ENCODE data around the gene AMFR.
"Not testable (repeated sequence)": the region's sequence is repeated elsewhere in the genome, so short reads cannot be mapped to it uniquely, and the experiment has no call there.

The AMFR gene

GRCh38 chr16:56387396-56387795, 37.9 kb downstream of the AMFR start:
- no peak for DNase-seq

DNA sequence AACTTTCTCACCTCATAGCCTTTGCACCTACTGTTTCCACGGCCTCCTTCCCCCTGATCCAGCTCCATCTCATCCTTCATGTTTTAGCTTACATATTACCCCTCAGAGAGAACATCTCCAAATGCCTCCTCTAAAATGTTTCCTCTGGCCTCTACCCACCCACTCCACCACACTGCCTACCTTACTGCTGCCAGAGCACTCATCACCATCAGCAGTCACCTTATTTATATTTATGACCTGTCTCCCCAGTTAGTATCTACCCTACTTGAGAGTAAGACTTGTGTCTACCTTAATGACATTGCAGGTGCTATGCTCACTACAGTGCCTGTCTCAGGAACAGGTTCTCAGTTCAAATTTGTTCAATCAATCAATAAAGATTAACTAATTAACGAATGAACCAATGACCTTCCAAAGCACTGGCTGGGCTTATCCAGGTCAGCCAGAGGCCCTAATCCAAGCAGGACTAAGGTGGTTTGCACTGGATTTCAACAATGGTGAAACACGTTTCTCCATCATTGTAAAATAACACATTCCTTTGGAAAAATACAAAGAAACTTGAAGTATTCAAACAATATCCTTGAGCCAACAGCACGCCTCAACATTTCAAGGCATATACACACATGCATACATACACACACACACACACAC, 41.1 kb downstream of the AMFR start:
- no peak for DNase-seq

DNA sequence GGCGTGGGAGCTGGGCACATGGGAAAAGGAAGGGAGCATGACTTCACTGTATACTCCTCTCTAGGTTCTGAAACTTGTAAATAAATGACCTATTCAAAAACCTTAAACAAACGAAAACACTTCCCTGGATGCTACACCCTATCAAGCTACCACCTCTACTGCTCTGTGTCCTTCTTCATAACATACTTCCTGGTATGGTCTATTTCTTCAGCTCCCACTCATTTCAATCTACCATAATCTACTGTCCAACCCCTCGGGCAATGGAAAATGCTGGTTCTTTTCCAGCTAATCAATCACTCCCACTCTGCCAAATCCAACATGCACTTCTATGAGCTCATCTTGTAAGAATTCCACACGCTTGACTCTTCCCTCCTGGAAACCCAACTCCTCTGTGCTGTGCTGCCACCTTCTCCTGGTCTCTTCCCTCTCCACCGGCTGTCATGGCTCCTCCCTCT, 42.4 kb downstream of the AMFR start:
- DNase-seq = no peak

DNA sequence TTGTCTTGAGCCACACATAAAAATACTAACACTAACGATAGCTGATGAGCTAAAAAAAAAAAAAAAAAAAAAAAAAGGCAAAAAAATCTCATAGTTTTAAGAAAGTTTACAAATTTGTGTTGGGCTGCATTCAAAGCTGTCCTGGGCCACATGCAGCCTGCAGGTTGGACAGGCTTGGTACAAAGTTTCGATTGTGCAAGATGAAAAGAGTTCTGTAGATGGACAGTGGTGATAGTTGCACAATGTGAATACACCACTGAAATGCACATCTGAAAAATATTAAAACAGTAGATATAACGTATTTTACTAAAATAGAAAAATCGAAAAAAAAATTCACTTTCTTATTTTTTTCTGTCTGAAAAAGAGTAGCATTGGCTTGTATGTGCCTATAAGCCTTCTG, 42.9 kb downstream of the AMFR start:
- no peak for DNase-seq

DNA sequence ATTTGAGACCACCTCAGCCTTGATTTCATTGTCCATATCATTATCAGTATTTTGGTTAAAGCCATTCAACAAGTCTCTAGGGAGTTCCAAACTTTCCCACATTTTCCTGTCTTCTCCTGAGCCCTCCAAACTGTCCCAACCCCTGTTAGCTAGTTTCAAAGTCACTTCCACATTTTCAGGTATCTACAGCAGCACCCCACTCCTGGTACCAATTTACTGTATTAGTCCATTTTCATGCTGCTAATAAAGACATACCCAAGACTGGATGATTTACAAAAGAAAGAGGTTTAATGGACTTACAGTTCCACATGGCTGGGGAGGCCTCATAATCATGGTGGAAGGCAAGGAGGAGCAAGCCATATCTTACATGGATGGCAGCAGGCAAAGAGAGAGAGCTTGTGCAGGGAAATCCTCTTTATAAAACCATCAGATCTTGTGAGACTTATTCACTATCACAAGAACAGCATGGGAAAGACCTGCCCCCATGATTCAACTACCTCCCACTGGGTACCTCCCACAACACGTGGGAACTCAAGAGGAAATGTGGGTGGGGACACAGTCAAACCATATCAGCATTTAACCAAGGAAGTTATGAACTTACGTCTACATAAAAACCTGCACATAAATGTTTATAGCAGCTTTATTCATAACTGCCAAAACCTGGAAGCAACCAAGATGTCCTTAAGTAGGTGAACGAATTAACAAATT, 44.4 kb downstream of the AMFR start:
- not testable (repeated sequence) for DNase-seq

DNA sequence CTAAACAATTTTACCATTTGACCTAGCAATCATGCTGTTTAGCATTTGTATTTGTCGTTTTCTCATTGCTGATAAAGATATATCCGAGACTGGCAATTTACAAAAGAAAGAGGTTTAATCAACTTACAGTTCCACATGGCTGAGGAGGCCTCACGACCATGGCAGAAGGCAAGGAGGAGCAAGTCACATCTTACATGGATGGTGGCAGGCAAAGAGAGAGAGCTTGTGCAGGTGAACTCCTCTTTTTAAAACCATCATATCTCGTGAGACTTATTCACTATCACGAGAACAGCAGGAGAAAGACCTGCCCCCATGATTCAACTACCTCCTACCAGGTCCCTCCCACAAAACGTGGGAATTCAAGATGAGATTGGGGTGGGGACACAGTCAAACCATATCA, 46.3 kb downstream of the AMFR start:
- DNase-seq = not testable (repeated sequence)

GRCh38 chr16:56375792-56376191, 49.6 kb downstream of the AMFR start:
- DNase-seq = not testable (repeated sequence)

DNA sequence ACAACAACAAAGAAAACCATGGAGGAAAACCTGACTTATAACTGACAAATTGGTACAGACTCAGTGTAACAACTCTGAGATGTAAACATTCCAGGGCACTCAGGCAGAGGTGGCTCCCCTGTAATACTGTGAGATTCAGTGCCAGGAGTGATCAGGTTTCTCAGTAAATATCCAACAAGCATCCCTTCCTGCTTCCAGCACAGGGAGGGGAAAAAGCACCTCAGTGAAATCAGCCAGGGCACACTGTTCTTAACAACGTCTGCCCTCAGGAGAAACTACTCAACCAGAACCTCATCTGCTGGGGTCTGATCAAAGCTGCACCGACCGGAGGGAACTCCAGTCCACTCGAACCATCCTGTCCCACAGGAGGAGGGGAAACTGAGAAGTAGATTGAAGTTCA, 52.3 kb downstream of the AMFR start:
- DNase-seq = no peak

- DNase-seq = no peak
Observed at GRCh38 chr16:56372013-56372634, 53.2 kb downstream of the AMFR start.

DNA sequence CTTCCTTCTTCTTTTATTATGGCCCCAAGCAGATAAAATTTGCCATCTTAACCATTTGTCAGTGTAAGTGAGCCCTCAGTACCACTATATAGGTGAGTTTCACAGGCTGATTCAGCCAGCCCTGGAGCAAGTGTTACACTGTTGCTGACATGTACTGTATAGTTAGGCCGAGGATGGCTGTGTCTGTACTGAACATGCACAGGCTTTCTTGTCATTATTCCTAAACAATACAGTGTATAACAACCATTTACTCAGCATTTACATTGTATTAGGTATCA, 53.7 kb downstream of the AMFR start:
- no peak for DNase-seq

- DNase-seq = no peak
Observed at GRCh38 chr16:56370875-56371659, 54.3 kb downstream of the AMFR start.

DNA sequence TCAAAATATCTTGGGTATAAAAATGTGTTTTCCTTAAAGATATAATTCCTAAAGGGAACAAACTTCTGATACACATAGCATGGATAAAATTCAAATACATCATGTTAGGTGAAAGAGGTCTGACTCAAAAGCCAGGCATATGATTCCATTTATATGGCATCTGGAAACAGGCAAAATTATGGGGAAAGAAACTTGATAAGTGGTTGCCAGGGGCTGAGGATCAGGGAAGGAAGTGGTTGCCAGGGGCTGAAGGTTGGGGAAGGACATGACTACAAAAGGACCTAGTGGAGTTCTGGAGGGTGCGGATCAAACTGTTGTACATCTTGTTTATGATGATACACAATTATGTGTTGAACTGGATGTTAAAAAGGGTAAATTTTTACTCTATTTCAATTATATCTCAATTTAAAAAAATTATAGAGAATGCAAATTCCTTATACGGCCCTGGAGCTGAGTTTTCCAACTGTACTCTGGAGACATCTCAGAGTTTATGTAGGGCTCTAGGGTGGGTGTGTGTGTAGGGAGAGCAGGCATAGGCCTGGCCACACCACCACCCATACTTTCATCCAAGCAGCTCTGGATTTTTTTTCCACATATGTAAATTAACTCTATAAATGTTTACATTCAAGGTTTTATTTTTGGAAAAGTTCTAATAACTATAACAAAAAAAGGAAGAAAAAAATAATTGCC, 55.0 kb downstream of the AMFR start:
- DNase-seq = no peak

DNA sequence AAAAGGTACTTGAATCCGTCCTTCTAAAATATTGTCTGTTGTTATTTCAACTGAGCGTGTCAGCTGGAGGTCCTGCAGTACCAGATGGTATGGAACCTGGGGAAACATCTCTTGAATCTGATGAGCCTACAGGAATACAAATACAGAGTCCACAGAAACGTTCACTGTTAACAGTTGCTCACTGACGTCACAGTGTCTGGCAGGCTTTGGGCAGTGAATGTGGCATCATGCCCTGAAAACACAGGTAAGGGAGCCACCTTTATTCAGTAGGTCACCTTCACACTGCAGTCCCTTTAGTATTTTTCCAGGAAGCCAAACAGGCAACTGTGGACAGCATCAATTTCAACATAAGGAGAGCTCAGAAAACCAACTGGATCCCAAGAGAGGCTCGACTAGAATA, 56.1 kb downstream of the AMFR start:
- DNase-seq = no peak

DNA sequence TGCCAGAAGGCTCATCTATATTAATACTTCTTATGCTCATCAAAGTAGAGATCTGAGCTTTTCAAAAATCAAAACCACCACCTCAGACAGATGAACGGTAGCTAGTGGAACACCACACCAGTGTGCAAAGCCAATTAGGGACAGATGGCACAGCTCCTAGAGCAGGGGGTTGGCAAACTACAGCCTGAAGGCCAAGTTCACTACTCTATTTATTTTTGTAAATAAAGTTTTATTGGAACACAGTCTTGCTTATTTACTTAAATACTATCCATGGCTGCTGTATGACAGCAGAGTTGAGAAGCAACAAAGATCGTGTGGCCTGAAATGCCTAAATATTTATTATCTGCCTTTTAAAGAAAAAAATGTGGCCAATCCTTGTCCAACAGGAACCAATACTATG, 56.8 kb downstream of the AMFR start:
- no peak for DNase-seq

DNA sequence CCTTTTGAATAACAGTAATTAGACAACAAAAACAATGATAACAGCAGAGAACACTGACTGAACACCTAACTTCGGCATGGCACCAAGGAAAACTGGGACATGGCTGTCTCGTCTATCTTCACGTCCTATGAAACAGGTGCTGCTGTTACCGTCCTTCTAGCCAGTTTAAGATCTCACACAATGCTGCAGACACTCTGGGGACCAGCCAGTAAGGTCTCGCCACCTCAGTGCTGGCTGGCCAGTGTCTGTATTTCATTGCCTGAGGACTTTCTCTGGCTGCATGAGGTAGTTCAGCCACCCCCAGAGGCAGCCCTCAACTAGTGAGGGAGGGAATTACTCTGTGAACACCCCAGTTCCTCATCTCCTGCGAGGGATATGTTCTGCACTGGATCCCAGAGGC, 57.6 kb downstream of the AMFR start:
- DNase-seq = no peak

GRCh38 chr16:56366945-56367344, 58.4 kb downstream of the AMFR start:
- no peak for DNase-seq

- DNase-seq = no peak
Observed at GRCh38 chr16:56365552-56365951, 59.8 kb downstream of the AMFR start.

- DNase-seq = no peak
Observed at GRCh38 chr16:56364865-56365264, 60.5 kb downstream of the AMFR start.

- no peak for DNase-seq
Observed at GRCh38 chr16:56363781-56364565, 61.4 kb downstream of the AMFR start.

DNA sequence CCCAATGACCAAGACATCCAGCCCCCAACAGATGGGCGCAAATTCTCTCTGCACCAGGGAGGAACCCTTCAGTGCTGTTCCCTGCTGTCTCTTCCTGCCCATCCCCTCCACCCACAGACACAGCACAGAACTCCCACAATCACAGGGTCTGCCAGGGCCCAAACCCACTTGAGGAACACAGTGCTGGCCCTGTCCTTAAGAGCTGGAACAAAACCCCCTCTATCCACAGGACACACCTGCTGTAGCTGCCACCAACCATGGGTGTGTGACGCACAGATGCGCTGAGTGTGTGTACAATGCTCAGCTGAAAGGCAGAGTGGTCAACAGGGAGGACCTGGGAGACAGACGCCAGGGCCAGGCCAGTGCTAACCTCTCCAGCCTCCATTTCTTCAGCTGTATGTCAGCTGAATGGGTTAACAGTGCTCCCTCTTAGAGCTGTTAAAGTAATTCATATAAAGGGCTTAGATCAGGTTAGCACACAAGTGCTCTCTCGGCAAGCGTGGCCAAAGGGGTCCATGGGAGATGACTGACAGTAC, 62.1 kb downstream of the AMFR start:
- no peak for DNase-seq

DNA sequence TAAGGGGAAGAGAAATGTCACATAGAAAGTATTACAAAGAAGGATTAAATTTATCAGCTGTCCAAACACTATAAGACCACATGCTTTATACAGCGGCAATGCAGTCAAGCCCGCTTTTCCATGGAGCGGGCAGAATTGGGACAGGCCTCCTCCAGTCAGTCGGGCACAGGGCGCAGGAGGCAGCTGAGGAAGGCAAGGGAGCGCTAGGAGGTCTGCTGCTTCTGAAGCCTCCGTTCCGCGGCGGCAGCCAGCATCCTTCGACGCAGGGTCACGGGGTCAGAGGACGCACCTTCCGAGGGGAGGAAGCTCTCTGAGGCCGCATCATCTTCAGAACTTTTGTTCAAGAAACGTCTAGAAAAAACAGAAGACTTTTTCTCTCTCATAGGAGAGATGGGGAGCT, 62.6 kb downstream of the AMFR start:
- no peak for DNase-seq

GRCh38 chr16:56362057-56362655, 63.2 kb downstream of the AMFR start:
- no peak for DNase-seq
